HS-5 (cell line): Measurements from ENCODE around the gene ACSL1.
"Not testable (repeated sequence)": the region's sequence is repeated elsewhere in the genome, so short reads cannot be mapped to it uniquely, and the experiment has no call there.

Experiments
- DNase-seq: peaks from one replicate; pipeline ENCODE4 v3.0.0-alpha.2; 2012; ENCODE audit warnings: low read depth

The ACSL1 gene

GRCh38 chr4:184825896-184826690 lies at the start of gene ACSL1:
Gene ACSL1 (minus strand): TSS chr4:184825968. CDS start chr4:184803514, 22,454 bp downstream.
- DNase-seq: no peak

DNA sequence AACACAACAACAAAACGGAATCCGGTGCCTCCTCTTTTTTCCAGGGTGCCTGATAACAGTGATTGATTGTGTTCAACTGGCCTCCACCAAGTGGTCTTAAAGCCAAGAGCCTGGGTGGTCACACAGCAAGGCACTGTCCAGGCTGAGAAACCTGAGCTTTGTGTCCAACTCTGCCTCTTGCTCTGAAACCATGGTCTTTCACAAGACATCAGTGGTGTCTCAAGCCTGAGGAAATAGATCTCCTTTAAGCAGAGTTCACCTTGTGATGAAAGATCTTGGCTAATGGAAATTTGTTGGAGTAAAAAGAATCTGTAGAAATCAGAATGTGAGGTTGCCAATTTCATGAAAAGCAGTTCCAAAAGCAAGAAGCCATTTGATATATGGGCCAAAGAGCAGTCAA lies 47.3 kb upstream of the ACSL1 start:
- DNase-seq: no peak

DNA sequence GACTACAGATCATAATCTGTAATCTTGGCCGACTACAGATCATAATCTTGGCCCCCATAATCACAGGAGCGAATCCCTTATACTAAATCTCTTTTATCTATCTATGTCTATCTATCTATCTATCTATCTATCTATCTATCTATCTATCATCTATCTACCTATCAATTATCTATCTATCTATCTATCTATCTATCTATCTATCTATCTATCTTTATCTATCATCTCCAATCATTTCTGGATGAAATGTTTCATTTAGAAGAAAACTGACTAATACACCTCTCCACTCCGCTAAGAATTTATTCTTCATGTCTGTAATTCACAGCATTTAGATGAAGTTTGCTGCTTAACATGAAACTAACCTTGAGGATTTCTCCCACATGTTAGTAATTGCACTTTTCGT lies 45.0 kb upstream of the ACSL1 start:
- DNase-seq: no peak

- DNase-seq: no peak
Measured at GRCh38 chr4:184868623-184869022, 42.9 kb upstream of the ACSL1 start.

DNA sequence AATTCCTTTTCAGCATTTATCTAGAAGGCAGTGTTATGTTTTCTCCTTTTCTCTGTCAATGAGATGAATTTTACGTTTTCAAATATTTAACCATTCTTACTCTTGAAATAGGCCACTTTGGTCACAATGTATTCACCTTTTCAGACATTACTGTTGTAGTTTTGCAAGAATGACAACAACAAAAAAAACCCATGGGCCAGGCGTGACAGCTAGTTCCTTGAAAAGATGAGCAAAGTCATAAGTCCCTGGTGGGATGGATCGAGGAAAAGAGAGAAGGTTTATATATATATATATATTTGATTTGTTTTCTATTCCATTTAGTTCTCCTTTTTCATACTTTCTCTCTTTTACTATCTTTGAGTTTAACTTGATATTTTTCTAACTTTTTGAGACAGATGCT lies 38.1 kb upstream of the ACSL1 start:
- no peak for DNase-seq

GRCh38 chr4:184861047-184861446 lies 35.3 kb upstream of the ACSL1 start:
- no peak for DNase-seq

DNA sequence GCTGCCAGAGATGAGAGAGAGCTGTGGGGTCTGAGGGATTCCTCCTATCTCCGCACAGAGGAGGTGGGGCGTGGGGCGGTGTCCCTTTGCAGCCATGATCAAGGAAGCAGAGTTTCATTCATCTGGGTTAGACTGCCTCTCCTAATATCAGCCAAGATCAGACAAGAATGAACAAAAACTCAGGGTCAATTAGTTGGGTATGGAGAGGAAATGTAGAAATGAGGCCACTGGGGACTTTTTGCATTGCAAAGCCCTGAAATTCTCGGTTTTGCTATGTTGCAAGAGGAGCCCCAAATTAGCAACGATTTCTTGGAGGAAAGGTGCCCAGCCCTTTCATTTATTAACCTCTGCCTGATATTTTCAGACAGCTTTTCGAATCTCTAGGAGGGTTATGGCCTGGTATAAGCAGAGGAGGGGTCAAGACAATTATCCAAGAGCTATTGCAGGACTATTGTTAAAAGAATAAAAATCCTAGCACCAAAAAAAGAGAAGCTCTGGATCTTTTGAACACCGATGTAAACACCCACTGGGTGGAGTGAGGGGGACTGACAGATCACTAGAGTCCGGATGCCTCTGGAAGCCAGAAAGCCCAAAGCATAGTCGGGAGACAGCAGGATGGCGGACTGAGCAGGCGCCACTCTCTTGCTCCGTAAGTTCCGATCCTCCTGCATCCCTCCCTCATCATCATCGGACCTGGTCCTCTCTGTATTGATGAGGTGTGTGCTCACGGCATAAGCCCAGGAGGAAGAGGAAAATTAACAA lies 34.4 kb upstream of the ACSL1 start:
- DNase-seq: no peak

- no peak for DNase-seq
Measured at GRCh38 chr4:184857441-184858121, 31.8 kb upstream of the ACSL1 start.

- DNase-seq: no peak
Measured at GRCh38 chr4:184856277-184856609, 30.5 kb upstream of the ACSL1 start.

- DNase-seq: no peak
Measured at GRCh38 chr4:184854673-184855072, 28.9 kb upstream of the ACSL1 start.

DNA sequence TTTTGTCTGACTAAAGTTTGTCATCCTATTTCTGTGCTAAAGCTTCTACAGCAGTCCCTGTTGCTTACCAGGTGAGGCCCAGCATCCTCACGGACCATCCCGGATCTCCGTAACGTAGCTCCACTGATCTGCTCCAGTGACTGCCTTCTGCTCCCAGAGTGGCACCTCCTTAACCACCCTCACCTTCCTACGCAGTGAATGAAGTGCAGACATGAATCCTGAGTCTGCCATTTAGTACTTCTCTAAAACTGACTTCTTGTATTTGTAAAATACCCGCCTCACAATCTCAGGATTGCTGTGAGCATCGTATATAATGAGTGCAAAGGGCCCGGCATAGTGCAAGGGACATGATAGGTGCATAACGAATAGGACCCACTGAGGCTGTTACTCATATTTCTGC lies 27.7 kb upstream of the ACSL1 start:
- no peak for DNase-seq

DNA sequence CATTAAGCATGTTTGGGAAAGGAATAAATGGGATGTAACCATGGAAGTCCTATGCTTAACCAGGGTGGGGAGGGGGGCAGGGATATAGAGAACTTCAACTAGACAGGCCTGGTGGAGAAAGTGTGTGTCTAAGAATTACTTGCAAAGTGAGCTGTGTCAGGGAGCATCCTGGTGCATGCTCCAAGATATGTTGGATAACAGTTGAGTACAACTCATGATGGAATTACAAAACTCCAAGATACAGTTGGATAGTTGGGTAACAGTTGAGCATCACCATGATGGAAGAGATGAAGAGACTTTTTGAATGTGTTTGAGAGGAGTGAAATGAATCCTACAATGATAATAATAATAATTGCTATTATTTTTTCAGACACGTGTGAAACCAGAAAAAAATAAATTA lies 26.1 kb upstream of the ACSL1 start:
- no peak for DNase-seq

- no peak for DNase-seq
Measured at GRCh38 chr4:184851200-184851541, 25.4 kb upstream of the ACSL1 start.

GRCh38 chr4:184850431-184851199 lies 24.8 kb upstream of the ACSL1 start:
- DNase-seq: no peak

DNA sequence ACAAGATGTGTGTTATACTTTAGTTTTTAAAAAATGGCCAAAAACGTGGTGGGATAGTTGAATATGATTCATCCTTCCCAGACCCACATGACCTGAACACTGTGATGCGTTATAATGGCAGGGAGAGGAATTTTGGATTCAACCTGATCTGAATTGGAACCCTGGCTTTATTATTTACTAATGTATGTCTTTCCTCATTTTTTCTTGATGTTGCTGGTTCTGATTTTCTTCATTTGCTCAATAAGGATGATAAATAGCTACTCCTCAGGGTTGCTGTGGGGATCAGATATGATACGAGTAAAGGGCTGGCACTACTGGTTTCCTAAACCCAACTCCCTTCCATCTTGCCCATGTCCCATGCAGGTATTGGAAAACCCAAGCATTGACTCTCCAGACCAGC lies 24.2 kb upstream of the ACSL1 start:
- no peak for DNase-seq

GRCh38 chr4:184849185-184849584 lies 23.4 kb upstream of the ACSL1 start:
- DNase-seq: no peak

DNA sequence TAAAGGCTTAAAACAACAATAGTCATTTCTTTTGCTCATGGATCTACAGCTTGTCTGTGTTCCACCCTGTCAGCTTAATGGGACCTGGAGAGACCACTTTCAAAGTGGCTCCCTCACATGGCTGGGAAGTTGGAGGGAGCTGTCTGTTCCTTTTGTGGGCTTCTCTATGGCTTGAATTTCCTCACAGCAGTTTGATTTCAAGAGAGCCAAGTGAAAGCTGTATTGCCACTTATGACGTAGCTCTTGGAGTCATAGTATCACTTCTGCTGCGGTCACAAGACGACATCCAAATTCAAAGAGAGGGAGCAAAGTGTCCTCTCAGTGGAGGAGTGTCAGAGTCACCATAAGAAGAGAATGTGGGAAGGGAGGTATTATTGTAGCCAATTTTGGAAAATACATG lies 22.7 kb upstream of the ACSL1 start:
- DNase-seq: no peak

DNA sequence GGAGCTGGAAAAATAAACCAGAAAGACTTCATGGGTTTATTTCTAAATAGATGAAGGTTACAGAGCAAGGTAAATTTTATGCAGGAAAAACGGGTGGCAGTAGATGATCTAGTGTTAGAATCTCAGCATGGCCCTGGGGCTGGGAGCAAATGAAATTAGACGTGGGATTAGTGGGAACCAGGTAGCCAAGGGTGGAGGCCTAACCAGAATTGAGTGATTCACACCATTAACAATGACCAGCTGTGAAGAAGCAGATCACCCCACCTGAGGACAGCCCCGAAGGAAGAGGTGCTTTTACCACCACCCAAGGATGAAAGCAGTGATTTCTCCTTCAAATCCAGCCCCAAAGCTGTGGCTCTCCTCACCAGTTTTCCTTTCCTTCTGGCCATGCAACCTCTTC lies 20.8 kb upstream of the ACSL1 start:
- no peak for DNase-seq

DNA sequence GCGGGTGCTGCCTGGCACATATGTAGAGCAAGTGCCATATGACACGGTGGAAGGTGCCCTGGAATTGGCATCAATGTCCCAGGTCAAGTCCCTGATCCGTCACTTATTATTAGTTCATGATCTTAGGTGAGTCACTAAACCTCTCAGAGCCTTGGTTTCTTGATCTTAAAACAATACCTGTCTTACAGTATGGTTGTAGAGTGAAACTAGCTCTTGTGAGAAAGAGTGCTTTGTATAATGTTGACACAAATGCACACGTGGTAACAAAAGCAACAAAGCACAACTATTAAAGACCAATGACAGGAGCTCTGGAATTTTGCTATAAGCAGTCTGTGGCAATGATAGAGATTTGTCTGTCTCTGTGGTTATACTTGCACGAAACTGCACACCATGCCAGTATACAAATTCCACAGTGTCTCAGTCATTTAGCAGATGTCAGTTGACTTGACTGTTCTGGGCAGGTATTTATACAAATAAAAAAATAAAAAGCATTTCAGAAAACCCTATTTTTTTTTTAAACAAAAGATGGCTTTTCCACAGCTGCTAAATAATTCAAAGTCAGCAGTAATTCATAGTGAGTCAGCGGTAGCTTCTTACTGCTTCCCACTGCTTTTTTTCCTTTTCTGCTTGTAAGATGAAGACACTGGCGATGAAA lies 19.7 kb upstream of the ACSL1 start:
- no peak for DNase-seq

DNA sequence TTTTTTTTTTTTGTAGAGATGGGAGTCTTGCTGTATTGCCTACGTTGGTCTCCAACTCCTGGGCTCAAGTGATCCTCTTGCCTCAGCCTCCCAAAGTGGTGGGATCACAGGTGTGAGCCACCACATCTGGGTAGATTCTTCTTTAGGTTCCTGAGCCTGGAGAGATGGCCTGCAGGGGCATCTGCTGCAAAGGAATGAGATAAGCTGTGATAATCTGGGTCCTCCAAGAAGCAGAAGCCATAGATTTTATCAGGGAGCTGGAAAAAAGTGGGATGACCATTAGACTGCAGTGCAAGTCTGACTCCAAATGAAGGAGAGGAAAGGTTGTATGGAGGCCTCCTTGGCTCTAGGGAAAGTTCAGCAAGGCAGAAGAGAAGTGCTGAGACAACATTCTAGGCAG lies 19.0 kb upstream of the ACSL1 start:
- no peak for DNase-seq

DNA sequence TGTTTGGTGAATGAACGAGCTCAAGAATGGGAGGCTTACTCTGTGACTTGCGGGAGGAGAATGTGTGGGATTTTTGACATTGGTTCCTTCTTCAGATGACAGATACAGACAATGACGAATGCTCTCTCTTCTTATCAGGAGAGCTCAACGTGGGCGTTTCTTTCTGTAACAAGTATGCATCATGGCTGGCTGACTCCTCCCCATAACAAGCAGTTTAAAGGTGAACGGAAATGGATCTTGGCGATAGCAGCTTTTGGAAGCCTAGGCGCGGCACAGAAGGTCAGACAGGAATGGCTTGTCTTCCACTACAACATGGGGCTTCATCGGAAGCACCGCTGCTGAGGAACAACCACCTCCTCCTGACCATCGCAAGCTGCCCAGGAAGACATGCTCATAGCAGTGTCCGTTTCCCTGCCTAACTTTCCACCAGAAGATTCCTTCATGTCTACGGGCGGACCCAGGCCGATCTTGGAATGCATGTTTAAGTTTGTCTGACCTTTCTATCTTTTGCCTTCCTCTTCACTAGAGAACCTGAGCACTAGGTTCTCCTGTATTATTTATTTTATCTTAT lies 18.3 kb upstream of the ACSL1 start:
- no peak for DNase-seq

DNA sequence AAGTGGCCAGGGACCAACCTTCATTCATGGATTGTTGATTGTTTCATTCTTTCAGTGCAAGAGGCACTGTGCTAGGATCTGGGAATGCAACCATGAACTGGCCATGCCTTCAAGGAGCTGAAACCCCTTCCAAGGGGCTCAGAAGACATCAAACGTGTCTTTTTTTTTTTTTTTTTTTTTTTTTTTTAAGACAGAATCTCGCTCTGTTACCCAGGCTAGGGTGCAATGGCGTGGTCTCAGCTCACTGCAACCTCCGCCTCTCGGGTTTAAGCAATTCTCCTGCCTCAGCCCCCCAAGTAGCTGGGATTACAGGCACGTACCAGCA lies 13.3 kb upstream of the ACSL1 start:
- not testable (repeated sequence) for DNase-seq
